ENCODE data around the gene NINL. TPM values are rescaled to one million over a fixed set of nuclear protein-coding genes. Genes with fewer than 3 reads are reported as not detected.

NINL gene
- total RNA-seq, 1 experiment from 2014 or later, result 7.2 TPM

GRCh38 chr20:25514195-25514594 lies 71.1 kb downstream of the NINL start:
- intact Hi-C loops (cut with micrococcal nuclease), result no loop called here
- Histone ChIP-seq H3K4me3 (replicated peaks in 1 of 2; ENCODE audit: low read depth in 1 of 2, low read length in 2 of 2) (no peak overlapping the region), H3K9ac (ENCODE audit: low read length) (no peak overlapping the region), H4K20me1 (ENCODE audit: insufficient read depth) (no peaks in the 10 kb centered on the region), H3K4me1 (ENCODE audit: control insufficient read depth in 1 of 2, insufficient read depth in 2 of 2, low read length in 2 of 2) (no peaks in the 10 kb centered on the region), H3K27me3 (ENCODE audit: insufficient read depth, low read length) (no peaks in the 10 kb centered on the region), H3K36me3 (ENCODE audit: control insufficient read depth in 1 of 2, insufficient read depth in 2 of 2, low read length in 2 of 2) (no peaks in the 10 kb centered on the region), H2AFZ (ENCODE audit: low read depth, low read length, poor library complexity, severe bottlenecking) (no peak overlapping the region), H3K27ac (ENCODE audit: low read depth, low read length) (no peak overlapping the region), H3K9me3 (ENCODE audit: control insufficient read depth in 1 of 2, insufficient read depth in 1 of 2, low read depth in 1 of 2, low read length in 2 of 2) (peaks cover 7 to 15% of the 10 kb centered on the region in 2 experiments; a peak in 3 of 4 replicates), H3K79me2 (ENCODE audit: insufficient read depth, low read length) (no peaks in the 10 kb centered on the region), H3K9me2 (ENCODE audit: insufficient read depth) (no peaks in the 10 kb centered on the region), H3K4me2 (ENCODE audit: low read length) (no peak overlapping the region)
- TF ChIP-seq RAD21 (IDR thresholded peaks at IDR 0.05; ENCODE audit: low read depth), result no peak
- TF ChIP-seq MAX (IDR thresholded peaks at IDR 0.05), result no peak
- TF ChIP-seq SP1 (IDR thresholded peaks at IDR 0.05; ENCODE audit: low read depth), result no peak
- no peak for TF ChIP-seq SIN3A (IDR thresholded peaks at IDR 0.05; ENCODE audit: low read depth)
- no peak for TF ChIP-seq ZFX (IDR thresholded peaks at IDR 0.05)
- no peak for TF ChIP-seq YY1 (IDR thresholded peaks at IDR 0.05; ENCODE audit: extremely low read depth, insufficient replicate concordance, low read depth, low read length)
- no peak for TF ChIP-seq FOSL1 (IDR thresholded peaks at IDR 0.05; ENCODE audit: low read depth)
- TF ChIP-seq POLR2AphosphoS5 (IDR thresholded peaks at IDR 0.05; ENCODE audit: low read depth, low read length), result no peak
- no peak for TF ChIP-seq JUND (IDR thresholded peaks at IDR 0.05)
- no peak for TF ChIP-seq CBX3 (IDR thresholded peaks at IDR 0.05; ENCODE audit: low read depth)
- no peak for TF ChIP-seq TCF7L2 (IDR thresholded peaks at IDR 0.05; ENCODE audit: borderline replicate concordance, extremely low read depth, insufficient read depth, insufficient read length)
- TF ChIP-seq REST (IDR thresholded peaks at IDR 0.05; ENCODE audit: low read depth), result no peak
- ChIA-PET CTCF (no interaction called here), RAD21 (ENCODE audit: low non-redundant PET in 1 of 2, low total read pairs in 2 of 2, uncharacterized antibody in 2 of 2, unreplicated experiment in 2 of 2) (no interaction called here), POLR2A (no interaction called here)
- no TSS peak for BruUV-seq (replicated peaks)
- ATAC-seq (no peak), DNase-seq (ENCODE audit: low read depth, low spot score) (no peak)
